Liver (tissue), 9 donors: ENCODE results near the gene HBP1. TPM values are rescaled to one million over a fixed set of nuclear protein-coding genes. Genes with fewer than 3 reads are reported as not detected.

Experiments
- DNase-seq: peaks from one replicate; pipeline ENCODE4 v3.0.0-alpha.2; 2017; ENCODE audit warnings: low spot score
- H3K27ac ChIP-seq, 2 donors: one replicate each; pipeline ENCODE4 v1.7.0; 2013; ENCODE audit warnings: inconsistent platforms in 2 of 2, low read length in 2 of 2, control low read depth in 1 of 2, low read depth in 1 of 2, mild to moderate bottlenecking in 1 of 2
- H3K27me3 ChIP-seq, 4 donors: one replicate each; pipeline versions ENCODE4 v1.6.1 to v1.7.0; 2013; ENCODE audit warnings: low read length in 3 of 4, inconsistent platforms in 1 of 4, mild to moderate bottlenecking in 1 of 4, moderate library complexity in 1 of 4; ENCODE audit not compliant: control insufficient read depth in 4 of 4, insufficient read depth in 4 of 4
- H3K36me3 ChIP-seq, 4 donors: one replicate each; pipeline versions ENCODE4 v1.6.1 to v1.7.0; 2013; ENCODE audit warnings: low read length in 3 of 4, mild to moderate bottlenecking in 3 of 4, low read depth in 1 of 4, moderate library complexity in 1 of 4; ENCODE audit not compliant: control insufficient read depth in 4 of 4, insufficient read depth in 3 of 4
- H3K4me1 ChIP-seq, 4 donors: one replicate each; pipeline versions ENCODE4 v1.6.1 to v1.7.0; 2013; ENCODE audit warnings: low read length in 3 of 4, mild to moderate bottlenecking in 3 of 4, moderate library complexity in 1 of 4; ENCODE audit not compliant: control insufficient read depth in 4 of 4, insufficient read depth in 4 of 4
- H3K4me3 ChIP-seq, 3 donors: one replicate each; pipeline versions ENCODE4 v1.6.1 to v1.7.0; 2013; ENCODE audit warnings: low read length in 3 of 3, control low read depth in 1 of 3, low read depth in 1 of 3, mild to moderate bottlenecking in 1 of 3
- H3K9ac ChIP-seq, 2 donors: one replicate each; pipeline ENCODE4 v1.7.0; 2013; ENCODE audit warnings: low read length in 2 of 2, mild to moderate bottlenecking in 2 of 2, moderate library complexity in 2 of 2, control low read depth in 1 of 2, low read depth in 1 of 2
- H3K9me3 ChIP-seq, 4 donors: one replicate each; pipeline versions ENCODE4 v1.6.1 to v1.7.0; 2013; ENCODE audit warnings: low read length in 3 of 4; ENCODE audit not compliant: control insufficient read depth in 4 of 4
- ATF3 ChIP-seq: IDR thresholded peaks from 2 replicates; pipeline ENCODE4 v1.6.1; 2016; ENCODE audit warnings: antibody characterized with exemption
- CTCF ChIP-seq: fragments of 150-350 bp; IDR thresholded peaks from 2 replicates; pipeline ENCODE4 v1.5.1; 2017; ENCODE audit warnings: improper control_type of control experiment, low read depth, low read length; ENCODE audit not compliant: missing input control
- EGR1 ChIP-seq, 2 donors: IDR thresholded peaks; 2 replicates each; pipeline ENCODE4 v1.6.1; 2016 to 2018; ENCODE audit warnings: antibody characterized with exemption in 2 of 2, low read depth in 2 of 2
- FOXA1 ChIP-seq: IDR thresholded peaks from 2 replicates; pipeline ENCODE4 v1.6.1; 2016; ENCODE audit warnings: antibody characterized with exemption
- FOXA2 ChIP-seq: IDR thresholded peaks from 2 replicates; pipeline ENCODE4 v1.6.1; 2016; ENCODE audit warnings: antibody characterized with exemption
- GABPA ChIP-seq, 2 donors: IDR thresholded peaks in 1 of 2; conservative IDR thresholded peaks in 1 of 2; 2 replicates each; pipeline ENCODE4 v1.6.1; 2016; ENCODE audit warnings: antibody characterized with exemption in 2 of 2, mild to moderate bottlenecking in 1 of 2, moderate library complexity in 1 of 2
- HNF4A ChIP-seq, 2 donors: conservative IDR thresholded peaks; 2 replicates each; pipeline ENCODE4 v1.6.1; 2016; ENCODE audit warnings: antibody characterized with exemption in 2 of 2, mild to moderate bottlenecking in 2 of 2
- HNF4G ChIP-seq: IDR thresholded peaks from 2 replicates; pipeline ENCODE4 v1.6.1; 2016; ENCODE audit warnings: antibody characterized with exemption
- MAX ChIP-seq: IDR thresholded peaks from 2 replicates; pipeline ENCODE4 v1.6.1; 2016; ENCODE audit warnings: antibody characterized with exemption
- NR2F2 ChIP-seq: IDR thresholded peaks from 2 replicates; pipeline ENCODE4 v1.6.1; 2016; ENCODE audit warnings: antibody characterized with exemption
- RAD21 ChIP-seq, 2 donors: IDR thresholded peaks; 2 replicates each; pipeline ENCODE4 v1.6.1; 2016; ENCODE audit warnings: antibody characterized with exemption in 2 of 2, mild to moderate bottlenecking in 2 of 2
- REST ChIP-seq: IDR thresholded peaks from 2 replicates; pipeline ENCODE4 v1.6.1; 2016; ENCODE audit warnings: antibody characterized with exemption, mild to moderate bottlenecking
- RXRA ChIP-seq, 2 donors: IDR thresholded peaks; 2 replicates each; pipeline ENCODE4 v1.6.1; 2017 to 2018; ENCODE audit warnings: antibody characterized with exemption in 2 of 2, mild to moderate bottlenecking in 1 of 2
- SP1 ChIP-seq: IDR thresholded peaks from 2 replicates; pipeline ENCODE4 v1.6.1; 2018; ENCODE audit warnings: antibody characterized with exemption, mild to moderate bottlenecking
- TAF1 ChIP-seq: conservative IDR thresholded peaks from 2 replicates; pipeline ENCODE4 v1.6.1; 2016; ENCODE audit warnings: antibody characterized with exemption, mild to moderate bottlenecking
- YY1 ChIP-seq: IDR thresholded peaks from 2 replicates; pipeline ENCODE4 v1.6.1; 2016; ENCODE audit warnings: antibody characterized with exemption, mild to moderate bottlenecking
- ZBTB33 ChIP-seq: IDR thresholded peaks from 2 replicates; pipeline ENCODE4 v1.6.1; 2016; ENCODE audit warnings: antibody characterized with exemption
- WGBS: extraction: QIAGEN DNeasy Blood & Tissue Kit; methylation state at CpG from one replicate; pipeline ENCODE4 v1.1.7; 2013; 5-methylcytosine and 5-hydroxymethylcytosine counted together
- polyA plus RNA-seq, 2 donors: library from polyadenylated mRNA; stranded (reverse) in 1 of 2; unstranded in 1 of 2; fragments of 200-250 nt in 1 of 2; fragments of >200 nt in 1 of 2; fragmentation: Nextera tagmentation in 1 of 2; extraction: Ambion mirVana in 1 of 2; gene quantifications; one replicate each; pipeline versions ENCODE4 v1.2.1 to v1.2.3, GENCODE V29; 2013 to 2015
- total RNA-seq, 2 donors: library from RNA; depleted of rRNA; stranded (reverse); fragments of >200 nt; gene quantifications; one replicate each; pipeline ENCODE4 v1.2.3, GENCODE V29; 2014
- donor health status: healthy.
- donor health status: healthy.
- donor health status: healthy.
- donor health status: healthy.
- donor health status: healthy.

HBP1 gene
- total and polyA plus RNA-seq, 4 donors = 24.6 to 67.9 (median 48.1) TPM

- WGBS = 76% methylated on average over 4 of the region's 4 CpGs
These were observed 23.6 kb upstream of the HBP1 start for GRCh38 chr7:107145067-107145838.

More at GRCh38 chr7:107145067-107145838, 23.6 kb upstream of the HBP1 start:
- DNase-seq = no peak
- Histone ChIP-seq H3K4me3 (no peak overlapping the region), H3K9me3 (no peaks in the 10 kb centered on the region), H3K4me1 (peaks cover 0 to 3% (median under 1%) of the 10 kb centered on the region in 4 donors), H3K36me3 (no peaks in the 10 kb centered on the region), H3K27me3 (no peaks in the 10 kb centered on the region), H3K27ac (no peak overlapping the region), H3K9ac (no peak overlapping the region)
- no peak for TF ChIP-seq TAF1
- no peak for TF ChIP-seq MAX
- no peak for TF ChIP-seq NR2F2
- TF ChIP-seq GABPA (IDR thresholded peaks at IDR 0.05 in 1 of 2, conservative IDR thresholded peaks at IDR 0.05 in 1 of 2) = no peak
- TF ChIP-seq FOXA2 = no peak
- TF ChIP-seq REST = no peak
- no peak for TF ChIP-seq RXRA (IDR thresholded peaks at IDR 0.05)
- no peak for TF ChIP-seq HNF4A (conservative IDR thresholded peaks at IDR 0.05)
- no peak for TF ChIP-seq SP1
- TF ChIP-seq RAD21 (IDR thresholded peaks at IDR 0.05) = no peak
- no peak for TF ChIP-seq ATF3
- no peak for TF ChIP-seq EGR1 (IDR thresholded peaks at IDR 0.05; ENCODE audit: low read depth in 2 of 2)
- TF ChIP-seq ZBTB33 = no peak
- TF ChIP-seq HNF4G = no peak
- TF ChIP-seq CTCF = no peak
- TF ChIP-seq YY1 = no peak
- no peak for TF ChIP-seq FOXA1
